RWPE2 (cell line): ENCODE data around the gene COG1.

Source experiments
- ATAC-seq: fragments of 200-7000 bp; cut with Tn5 transposase; 3 replicates; pipeline ENCODE4 v1.9.1; 2021; ENCODE audit warnings: low read depth
- DNase-seq: peaks from one replicate; pipeline ENCODE4 v3.0.0-alpha.2; 2020; ENCODE audit warnings: low spot score
- H3K27ac ChIP-seq: fragments of 450-650 bp; 2 replicates; pipeline ENCODE4 v1.5.1; 2017; ENCODE audit warnings: mild to moderate bottlenecking; ENCODE audit not compliant: poor library complexity, severe bottlenecking
- H3K27me3 ChIP-seq: fragments of 250-450 bp; sonication (Bioruptor Pico); 2 replicates; pipeline ENCODE4 v1.5.1; 2021; ENCODE audit warnings: mild to moderate bottlenecking, moderate library complexity; ENCODE audit not compliant: insufficient read depth, poor library complexity, severe bottlenecking
- H3K36me3 ChIP-seq: fragments of 250-450 bp; sonication (Bioruptor Pico); 2 replicates; pipeline ENCODE4 v1.5.1; 2020; ENCODE audit warnings: low read depth, mild to moderate bottlenecking, moderate library complexity
- H3K4me1 ChIP-seq: fragments of 250-450 bp; sonication (Bioruptor Pico); 2 replicates; pipeline ENCODE4 v1.5.1; 2021; ENCODE audit warnings: mild to moderate bottlenecking, moderate library complexity; ENCODE audit not compliant: insufficient read depth, poor library complexity, severe bottlenecking
- H3K4me3 ChIP-seq: fragments of 250-450 bp; sonication (Bioruptor Pico); 2 replicates; pipeline ENCODE4 v1.5.1; 2021; ENCODE audit warnings: mild to moderate bottlenecking, moderate library complexity; ENCODE audit not compliant: severe bottlenecking
- H3K9me3 ChIP-seq: fragments of 250-450 bp; sonication (Bioruptor Pico); 2 replicates; pipeline ENCODE4 v1.5.1; 2021; ENCODE audit warnings: mild to moderate bottlenecking, moderate library complexity; ENCODE audit not compliant: severe bottlenecking
- CTCF ChIP-seq: fragments of 450-650 bp; IDR thresholded peaks from one replicate; pipeline ENCODE4 v1.5.1; 2017; ENCODE audit warnings: mild to moderate bottlenecking, moderate library complexity; ENCODE audit not compliant: poor library complexity, severe bottlenecking

COG1 gene

GRCh38 chr17:73151916-73152632 lies 40.8 kb upstream of the COG1 start:
- ATAC-seq = no peak
- no peak for TF ChIP-seq CTCF
- H3K27ac ChIP-seq = no peak overlapping the region
- no peaks in the 10 kb centered on the region for H3K36me3 ChIP-seq
- no peaks in the 10 kb centered on the region for H3K9me3 ChIP-seq
- H3K4me3 ChIP-seq = no peak overlapping the region
- no peaks in the 10 kb centered on the region for H3K27me3 ChIP-seq
- no peaks in the 10 kb centered on the region for H3K4me1 ChIP-seq
- DNase-seq = no peak

DNA sequence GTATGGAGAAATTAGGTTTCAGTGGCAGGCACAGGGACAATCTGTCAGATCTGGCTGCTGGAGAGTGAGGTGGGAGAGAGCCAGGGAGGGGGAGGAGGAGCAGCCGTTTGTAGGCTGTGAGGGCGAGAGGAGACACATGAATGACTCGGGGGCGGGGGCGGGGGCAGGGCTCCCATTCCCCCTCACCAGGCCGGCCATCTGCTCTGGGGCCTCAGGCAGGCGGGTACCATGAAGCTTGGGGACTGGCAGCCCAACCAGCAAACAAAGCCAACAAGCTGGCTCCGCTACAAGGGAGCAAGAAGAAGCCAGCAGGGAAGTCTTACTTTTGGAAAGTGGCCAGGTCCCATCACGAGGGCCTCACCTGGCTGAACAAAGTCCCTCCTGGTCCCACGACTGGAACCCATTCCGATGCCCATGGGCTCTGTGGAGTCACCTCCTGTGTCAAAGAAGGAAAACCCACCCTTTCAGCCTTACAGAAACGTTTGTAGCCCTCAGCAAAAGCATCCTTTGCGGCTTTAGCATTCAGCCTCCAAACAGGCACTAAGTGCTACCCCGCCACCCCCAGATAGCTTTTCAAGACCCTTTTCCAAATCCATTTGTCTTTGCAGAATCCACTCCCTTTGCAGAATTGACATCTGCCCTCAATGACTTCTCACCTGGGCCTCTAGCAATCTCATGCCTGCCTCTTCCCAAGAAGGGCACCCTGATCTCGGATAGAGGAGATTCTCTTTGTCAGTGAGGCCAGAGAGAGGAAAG lies 37.3 kb upstream of the COG1 start:
- no peak for ATAC-seq
- Histone ChIP-seq H3K36me3 (no peaks in the 10 kb centered on the region), H3K27ac (no peak overlapping the region), H3K4me3 (no peak overlapping the region), H3K27me3 (peaks cover 2% of the 10 kb centered on the region), H3K9me3 (no peaks in the 10 kb centered on the region), H3K4me1 (no peaks in the 10 kb centered on the region)
- no peak for DNase-seq
- no peak for TF ChIP-seq CTCF

DNA sequence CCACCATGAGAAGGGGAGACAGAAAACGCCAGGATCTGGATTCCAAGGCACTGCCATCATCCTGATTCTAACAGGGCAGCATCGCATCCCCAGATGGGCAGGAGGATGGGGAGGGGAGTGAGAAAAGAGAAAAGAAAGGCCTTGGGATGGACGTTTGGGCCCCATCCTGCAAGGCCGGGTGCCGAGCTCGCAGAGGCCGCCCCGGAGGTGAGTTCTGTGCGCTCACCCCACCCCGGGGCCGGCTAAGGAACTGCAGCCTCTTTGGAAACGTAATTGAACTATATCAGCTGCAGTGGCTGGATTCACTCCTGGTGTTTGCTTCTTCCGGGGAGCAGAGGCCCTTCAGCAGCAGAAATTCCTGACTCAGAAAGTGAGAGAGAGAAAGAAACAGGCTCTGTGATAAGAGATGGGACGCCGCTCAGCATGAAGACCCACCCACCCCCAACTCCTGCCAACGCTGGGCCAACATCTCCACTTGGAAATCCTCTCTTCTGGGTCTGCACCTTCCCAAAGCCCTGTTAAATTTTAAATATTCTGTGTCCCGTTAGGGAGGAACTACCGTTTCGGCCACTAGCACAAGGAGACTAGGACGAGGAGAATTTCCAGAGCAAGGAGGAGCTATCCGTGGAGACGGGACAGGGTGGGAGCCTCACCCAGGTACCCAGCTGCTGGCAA lies 36.6 kb upstream of the COG1 start:
- H3K27ac ChIP-seq = no peak overlapping the region
- ATAC-seq (peak; percentile 91), DNase-seq (no peak)
- H3K4me1 ChIP-seq = no peaks in the 10 kb centered on the region
- peak; percentile 73 for TF ChIP-seq CTCF
- H3K9me3 ChIP-seq = no peaks in the 10 kb centered on the region
- no peaks in the 10 kb centered on the region for H3K36me3 ChIP-seq
- H3K27me3 ChIP-seq = peaks cover 8% of the 10 kb centered on the region
- no peak overlapping the region for H3K4me3 ChIP-seq

- H3K27me3 ChIP-seq = peaks cover 8% of the 10 kb centered on the region
- H3K9me3 ChIP-seq = no peaks in the 10 kb centered on the region
- TF ChIP-seq CTCF = no peak
- H3K36me3 ChIP-seq = no peaks in the 10 kb centered on the region
- ATAC-seq (no peak), DNase-seq (no peak)
- H3K4me3 ChIP-seq = no peak overlapping the region
- no peak overlapping the region for H3K27ac ChIP-seq
- no peaks in the 10 kb centered on the region for H3K4me1 ChIP-seq
Observed at GRCh38 chr17:73156887-73157520, 35.9 kb upstream of the COG1 start.
